GM20000 (cell line): ENCODE results near the gene ANO10.

Experiments used
- DNase-seq: peaks from one replicate; pipeline ENCODE4 v3.0.0; 2012; ENCODE audit warnings: low spot score
- TF ChIP-seq, protein P1 (sequence below): IDR thresholded peaks from 2 replicates; pipeline ENCODE4 v1.5.1; 2012; ENCODE audit warnings: mild to moderate bottlenecking, control low read depth; ENCODE audit errors: extremely low read depth, missing control alignments

ANO10 gene

DNA sequence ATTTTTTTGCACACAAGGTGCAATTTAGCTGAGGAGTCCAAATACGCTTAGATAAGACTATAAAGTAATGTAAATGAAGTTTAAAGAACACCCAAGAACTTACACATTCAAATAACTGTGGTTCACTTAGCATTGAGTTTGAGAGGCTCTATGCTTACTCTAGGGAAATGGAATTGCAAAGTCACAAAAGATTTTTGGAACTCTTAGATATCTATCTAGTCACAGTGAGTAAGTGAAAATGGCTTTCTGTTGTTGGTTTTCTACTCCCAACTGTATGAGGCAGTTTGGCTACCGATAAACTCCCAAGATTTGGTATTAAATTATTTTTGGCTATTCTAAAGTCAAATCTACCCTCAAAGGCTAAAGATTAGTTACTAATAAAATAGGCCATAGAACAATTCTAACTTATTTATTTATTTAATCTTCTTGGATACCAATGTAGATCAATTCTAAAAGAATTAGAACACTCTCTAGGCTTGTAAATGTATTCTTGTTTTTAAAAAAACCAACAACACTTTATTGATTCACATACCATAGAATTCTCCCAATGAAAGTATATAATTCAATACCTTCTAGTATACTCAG, 170.0 kb downstream of the ANO10 start:
- DNase-seq: no peak
- TF ChIP-seq, protein P1, sequence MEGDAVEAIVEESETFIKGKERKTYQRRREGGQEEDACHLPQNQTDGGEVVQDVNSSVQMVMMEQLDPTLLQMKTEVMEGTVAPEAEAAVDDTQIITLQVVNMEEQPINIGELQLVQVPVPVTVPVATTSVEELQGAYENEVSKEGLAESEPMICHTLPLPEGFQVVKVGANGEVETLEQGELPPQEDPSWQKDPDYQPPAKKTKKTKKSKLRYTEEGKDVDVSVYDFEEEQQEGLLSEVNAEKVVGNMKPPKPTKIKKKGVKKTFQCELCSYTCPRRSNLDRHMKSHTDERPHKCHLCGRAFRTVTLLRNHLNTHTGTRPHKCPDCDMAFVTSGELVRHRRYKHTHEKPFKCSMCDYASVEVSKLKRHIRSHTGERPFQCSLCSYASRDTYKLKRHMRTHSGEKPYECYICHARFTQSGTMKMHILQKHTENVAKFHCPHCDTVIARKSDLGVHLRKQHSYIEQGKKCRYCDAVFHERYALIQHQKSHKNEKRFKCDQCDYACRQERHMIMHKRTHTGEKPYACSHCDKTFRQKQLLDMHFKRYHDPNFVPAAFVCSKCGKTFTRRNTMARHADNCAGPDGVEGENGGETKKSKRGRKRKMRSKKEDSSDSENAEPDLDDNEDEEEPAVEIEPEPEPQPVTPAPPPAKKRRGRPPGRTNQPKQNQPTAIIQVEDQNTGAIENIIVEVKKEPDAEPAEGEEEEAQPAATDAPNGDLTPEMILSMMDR: no peak

DNA sequence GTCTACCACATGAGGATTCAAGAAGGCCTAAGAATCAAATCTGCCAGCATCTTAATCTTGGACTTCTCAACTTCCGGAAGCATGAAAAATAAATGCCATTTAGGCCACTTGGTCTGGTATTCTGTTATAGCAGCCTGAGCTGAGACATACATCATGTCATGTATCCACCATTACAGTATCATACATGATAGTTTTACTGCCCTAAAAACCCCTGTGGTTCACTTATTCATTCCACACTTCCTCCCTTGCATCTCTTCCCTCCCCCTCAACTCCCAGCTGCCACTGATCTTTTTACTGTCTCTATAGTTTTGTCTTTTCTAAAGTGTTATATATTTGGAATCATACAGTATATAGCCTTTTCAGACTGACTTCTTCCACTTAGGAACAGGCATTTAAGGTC, 173.7 kb downstream of the ANO10 start:
- DNase-seq: no peak
- TF ChIP-seq, protein P1: no peak

DNA sequence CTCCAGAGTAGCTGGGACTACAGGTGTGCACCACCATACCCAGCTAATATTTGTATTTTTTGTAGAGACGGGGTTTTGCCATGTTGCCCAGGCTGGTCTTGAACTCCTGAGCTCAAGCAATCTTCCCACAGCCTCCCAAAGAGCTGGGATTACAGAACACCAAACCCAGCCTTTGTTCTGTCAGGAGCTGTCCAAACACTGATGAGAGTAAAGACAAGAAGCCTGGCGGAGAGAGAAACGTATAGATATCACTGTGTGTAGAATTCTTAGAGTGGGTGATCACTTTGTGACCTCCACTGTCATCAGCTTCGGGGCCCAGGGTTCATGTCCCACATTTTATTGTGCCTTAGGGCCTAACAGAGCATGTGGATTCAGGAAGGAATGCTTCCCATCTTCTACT, 176.0 kb downstream of the ANO10 start:
- no peak for DNase-seq
- TF ChIP-seq, protein P1: no peak

DNA sequence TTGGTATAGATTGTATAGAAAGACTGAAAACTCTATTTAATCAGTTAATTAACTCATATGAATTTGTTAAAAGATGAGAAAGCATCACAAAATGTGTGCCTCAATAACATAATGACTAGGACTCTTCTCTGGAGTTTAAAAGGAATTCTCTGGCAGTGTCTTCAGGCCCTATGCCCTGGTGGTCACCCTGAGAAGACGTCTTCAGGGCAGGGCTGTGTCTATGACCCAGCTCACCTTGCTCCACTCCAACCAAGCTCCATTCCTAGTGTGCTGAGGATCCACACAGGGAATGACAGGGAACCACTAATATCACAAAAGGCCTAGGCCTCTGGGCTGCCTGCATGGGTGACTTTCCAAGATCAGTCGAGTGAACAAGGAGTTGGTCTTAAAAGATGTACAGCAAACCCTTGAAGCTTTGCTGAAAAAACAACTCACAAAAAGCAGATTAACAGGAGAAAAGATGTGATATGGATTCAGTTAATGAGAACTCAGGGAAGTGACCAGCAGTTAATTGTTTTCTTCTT, 178.9 kb downstream of the ANO10 start:
- no peak for DNase-seq
- TF ChIP-seq, protein P1: no peak

DNA sequence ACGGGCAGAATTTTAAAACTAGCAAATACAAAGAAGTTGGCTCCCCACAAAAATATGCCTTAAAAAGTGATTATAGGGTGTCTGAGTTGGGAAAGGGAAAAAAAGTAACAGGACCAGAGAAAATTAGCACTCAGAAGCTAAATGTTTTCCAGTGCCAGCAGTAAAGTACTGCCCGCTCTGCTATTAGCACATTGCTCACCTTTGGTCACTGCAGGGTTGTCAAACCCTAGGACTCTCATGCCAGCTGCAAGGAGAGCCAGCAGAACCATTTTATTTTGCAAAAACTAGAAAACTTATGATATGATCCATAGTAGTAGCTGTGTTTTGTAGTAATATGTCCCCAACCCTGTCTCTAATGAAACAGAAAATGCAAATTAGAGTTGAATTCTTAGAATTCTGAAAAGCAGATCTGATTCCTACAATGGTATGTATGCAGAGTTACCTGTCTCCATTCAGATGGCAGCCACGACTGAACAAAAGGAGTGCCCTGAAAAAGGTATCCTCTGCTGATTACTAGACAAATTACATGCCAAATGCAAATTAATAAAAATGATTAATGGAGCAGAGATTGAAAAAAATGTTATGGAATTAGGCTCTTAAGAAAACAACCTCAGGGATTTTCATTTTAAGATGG, 185.2 kb downstream of the ANO10 start:
- DNase-seq: no peak
- TF ChIP-seq, protein P1: no peak

DNA sequence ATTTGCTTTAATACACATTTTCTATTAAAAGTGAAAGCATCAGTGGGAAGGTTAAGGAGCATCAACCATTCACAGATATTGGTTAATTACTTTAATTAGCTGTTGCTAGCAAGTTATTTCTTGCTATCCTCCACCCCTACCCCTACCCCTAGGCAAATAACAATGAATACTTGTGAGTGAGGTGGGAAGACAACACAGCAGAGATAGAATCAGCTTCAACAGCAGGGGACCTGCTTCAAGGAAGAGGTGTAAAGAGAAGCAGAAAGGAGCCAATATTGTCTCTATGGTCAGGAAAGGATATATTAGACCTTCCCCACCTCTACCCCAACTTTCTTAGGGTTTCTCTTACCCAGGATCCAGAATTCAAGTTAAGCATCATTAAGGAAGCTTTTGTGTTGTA, 186.1 kb downstream of the ANO10 start:
- DNase-seq: no peak
- TF ChIP-seq, protein P1: no peak

DNA sequence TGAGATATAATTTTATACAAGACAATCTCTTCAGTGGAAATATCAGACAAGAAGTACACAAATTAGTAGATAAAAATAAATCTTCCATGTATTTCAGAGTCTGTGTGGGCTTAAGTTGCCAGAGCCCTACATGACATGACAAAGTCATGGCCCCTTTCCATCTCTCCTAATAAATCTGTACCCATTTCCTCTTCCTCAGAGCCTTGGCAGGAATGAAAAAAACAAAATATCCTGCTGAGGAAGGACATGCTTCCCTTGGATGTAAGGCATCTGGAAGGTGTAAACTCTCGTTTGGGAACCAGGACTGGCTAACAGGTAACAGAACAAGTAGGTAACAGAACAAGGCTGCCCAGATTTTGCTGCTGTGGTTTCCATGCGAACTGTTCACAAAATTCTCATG, 187.4 kb downstream of the ANO10 start:
- TF ChIP-seq, protein P1: no peak

More for the DNA sequence above, 187.4 kb downstream of the ANO10 start:
- DNase-seq: no peak
